Activated naive CD4-positive, alpha-beta T cell treated with anti-CD3 and anti-CD28 coated beads, Interleukin-2, amount 50 U/mL, for 16 hours (primary cell): Measurements from ENCODE around the gene CD4.

Experiments used
- DNase-seq: peaks from one replicate; pipeline ENCODE4 v3.0.0-alpha.2; 2020

Gene CD4

DNA sequence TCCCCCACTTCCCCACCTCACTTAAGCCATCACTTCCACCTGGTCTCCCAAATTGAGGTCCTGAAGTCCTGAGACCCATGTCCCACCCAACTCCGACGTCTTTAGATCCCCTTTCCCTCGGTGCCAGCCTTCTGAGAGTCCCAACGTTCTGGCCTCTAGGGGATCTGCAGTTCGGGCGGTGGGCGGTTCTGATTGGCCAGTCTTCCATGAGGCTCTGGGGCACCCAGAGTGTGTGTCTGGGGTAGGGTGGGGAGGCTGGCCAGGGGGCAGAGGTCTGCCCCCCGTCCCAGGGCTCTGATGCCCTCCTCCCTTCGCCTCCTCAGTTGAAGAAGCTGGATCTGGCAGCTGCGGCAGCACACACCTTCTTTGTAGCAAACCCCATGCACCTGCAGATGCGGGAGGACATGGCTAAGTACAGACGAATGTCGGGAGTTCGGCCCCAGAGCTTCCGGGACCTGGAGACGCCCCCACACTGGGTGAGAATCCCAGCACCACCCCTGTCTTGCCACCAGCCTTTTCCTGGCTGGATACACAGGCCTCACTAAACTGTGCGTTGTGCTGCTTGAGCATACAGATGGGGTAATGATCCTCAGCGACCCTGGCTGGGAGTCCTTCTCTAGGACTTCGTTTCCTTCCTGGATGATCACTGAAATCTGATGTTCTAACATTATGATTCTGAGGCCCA lies 40.4 kb downstream of the CD4 start:
- DNase-seq, result no peak

DNA sequence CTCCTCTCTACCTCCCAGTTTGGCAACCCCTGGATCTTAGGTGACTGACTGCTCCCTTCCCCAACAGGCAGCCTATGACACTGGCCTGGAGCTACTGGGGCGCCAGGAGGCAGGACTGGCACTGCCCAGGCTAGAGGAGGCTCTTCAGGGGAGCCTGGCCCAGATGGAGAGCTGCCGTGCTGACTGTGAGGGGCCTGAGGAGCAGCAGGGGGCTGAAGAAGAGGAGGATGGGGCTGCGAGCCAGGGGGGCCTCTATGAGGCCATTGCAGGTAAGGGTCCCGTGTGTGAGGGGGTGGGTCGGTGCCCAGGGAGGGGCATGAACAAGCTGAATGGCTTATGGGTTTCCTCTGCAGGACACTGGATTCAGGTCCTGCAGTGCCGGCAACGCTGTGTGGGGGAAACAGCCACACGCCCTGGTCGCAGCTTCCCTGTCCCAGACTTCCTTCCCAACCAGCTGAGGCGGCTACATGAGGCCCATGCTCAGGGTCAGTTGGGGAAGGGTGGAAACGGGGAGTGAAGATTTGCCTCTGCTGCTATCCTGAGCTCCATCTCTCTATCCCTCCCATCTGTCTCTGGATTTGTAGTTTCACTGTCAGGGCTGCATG lies 41.1 kb downstream of the CD4 start:
- DNase-seq, result no peak

DNA sequence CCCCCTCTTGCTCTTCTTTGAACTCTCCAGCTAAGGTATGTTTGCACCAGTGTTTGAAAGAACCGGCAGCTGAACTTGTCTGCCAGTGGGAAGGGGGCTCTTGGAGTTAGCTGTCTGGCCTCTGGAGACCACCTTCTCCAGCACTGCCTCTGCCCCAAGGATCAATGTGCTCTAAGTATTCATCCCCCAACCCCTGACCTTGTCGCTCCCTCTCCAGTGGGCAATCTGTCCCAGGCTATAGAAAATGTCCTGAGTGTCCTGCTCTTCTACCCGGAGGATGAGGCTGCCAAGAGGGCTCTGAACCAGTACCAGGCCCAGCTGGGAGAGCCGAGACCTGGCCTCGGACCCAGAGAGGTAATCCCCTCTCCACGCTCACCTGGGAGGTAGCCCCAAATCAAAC lies 41.7 kb downstream of the CD4 start:
- no peak for DNase-seq

DNA sequence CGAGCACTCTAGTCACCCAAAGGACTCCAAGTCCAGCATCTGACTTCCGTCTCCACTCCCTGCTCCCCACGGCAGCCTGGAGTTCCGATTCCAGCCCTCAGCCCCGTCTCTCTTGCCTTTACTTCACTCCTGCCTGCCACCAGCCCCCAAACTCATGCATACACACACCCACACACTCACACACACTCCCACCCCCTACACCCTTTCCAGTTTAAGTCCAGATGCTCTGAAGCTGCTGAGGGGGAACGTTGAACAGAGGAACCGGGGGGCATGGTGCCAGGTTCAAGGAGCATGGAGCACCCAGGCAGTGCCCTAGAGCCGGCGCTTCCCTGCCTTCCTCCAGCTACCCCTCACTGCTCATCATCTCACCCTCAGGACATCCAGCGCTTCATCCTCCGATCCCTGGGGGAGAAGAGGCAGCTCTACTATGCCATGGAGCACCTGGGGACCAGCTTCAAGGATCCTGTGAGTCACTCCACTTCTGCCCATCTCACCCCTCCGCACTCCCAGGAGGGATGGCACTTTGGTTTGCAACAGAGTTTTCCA lies 42.2 kb downstream of the CD4 start:
- DNase-seq, result no peak

DNA sequence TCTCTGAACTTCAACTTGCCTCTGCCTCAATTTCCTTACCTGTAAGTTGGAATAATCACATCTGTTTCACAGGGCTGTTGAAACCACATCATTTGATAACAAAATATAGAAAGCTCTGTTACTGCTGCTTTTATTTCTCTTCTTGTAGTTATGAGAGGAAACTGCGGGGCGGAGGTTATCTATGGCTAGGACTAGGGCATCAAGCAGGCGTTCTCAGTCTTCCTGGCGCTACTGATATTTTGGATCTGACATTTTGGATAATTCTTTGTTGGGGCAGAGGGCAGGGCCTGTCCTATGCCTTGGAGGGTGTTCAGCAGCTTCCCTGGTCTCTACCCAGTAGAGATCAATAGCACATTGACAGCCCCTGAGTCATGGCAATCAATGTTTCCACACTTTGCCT lies 42.8 kb downstream of the CD4 start:
- no peak for DNase-seq

DNA sequence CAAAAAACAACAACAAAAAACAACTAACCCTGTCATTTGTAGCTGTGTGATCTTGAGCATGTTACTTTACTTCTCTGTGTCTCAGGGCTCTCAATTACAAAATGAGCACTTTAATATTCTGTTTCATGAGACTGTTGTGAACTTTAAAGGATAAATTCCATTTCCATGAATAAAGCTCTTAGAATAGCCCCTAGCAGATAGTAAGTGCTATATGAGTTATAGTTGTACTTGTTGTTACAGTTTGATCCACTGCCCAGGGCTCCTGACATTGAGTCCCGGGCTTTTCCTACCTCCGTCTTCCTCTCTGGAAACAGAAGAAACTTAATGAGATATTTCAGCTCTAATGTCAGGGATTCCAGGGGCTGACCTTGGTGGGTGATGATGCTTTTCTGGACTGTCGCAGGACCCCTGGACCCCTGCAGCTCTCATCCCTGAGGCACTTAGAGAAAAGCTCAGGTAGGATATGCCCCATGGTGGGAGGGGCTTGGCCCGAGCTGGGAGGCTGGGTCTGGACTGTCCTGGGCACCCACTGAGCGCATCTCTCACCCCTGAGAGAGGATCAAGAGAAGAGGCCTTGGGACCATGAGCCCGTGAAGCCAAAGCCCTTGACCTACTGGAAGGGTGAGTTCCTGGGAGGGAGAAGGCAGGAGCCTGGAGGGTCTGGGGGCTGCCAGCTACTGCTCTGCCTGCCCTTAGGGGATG lies 44.0 kb downstream of the CD4 start:
- DNase-seq, result no peak

DNA sequence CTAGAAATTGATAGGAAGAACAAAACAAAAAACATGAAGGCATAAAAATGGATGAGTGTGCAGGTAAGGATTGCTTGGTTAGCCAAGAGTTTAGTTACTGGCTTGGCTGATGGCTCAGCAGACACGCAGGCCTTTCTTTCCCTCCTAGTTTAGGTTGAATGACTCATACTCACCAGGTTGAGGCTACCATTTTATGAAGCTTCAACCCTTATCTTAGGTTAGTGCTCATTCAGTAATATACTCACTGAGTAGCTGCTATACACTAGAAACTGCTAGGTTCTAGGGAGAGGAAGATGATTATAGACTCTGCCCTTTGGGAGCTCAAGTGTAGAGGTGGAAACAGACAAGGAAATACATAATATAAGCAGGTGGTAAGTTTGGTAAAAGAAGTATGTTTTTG lies 44.9 kb downstream of the CD4 start:
- no peak for DNase-seq

DNA sequence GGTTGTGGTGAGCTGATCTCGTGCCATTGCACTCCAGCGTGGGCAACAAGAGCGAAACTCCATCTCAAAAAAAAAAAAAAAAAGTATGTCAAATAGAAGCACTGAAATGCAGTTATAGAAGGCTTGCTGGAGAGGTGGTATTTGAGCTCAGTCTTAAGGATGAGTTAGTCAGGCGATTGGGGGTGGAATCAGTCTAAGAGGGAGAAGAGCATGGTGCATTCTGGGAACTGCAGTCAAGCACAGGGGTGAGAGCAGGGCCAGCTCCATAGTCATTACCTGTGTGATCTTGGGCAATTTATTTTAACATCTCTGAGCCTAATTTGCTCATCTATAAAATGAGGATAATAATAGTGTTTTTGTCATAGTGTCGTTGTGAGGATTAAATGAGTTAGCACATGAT lies 45.5 kb downstream of the CD4 start:
- no peak for DNase-seq

DNA sequence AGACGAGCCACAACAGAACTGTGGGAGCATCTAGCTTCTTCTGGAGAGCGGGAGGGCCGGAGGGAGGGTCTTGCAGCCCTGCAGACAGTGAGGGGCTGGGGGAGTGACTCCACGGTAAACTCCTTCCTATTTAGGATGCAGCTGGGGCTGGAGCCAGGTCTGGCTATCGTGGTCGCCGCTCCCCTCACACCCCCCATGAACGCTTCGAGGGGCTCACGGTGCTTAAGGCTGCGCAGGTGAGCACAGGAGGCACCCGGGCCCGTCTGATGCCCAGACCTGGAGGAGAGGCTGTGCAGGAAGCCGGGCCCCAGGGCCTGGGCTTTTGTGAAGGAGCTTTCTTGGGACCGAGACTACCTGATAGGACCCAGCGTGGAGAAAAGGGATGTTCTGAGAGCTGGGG lies 47.5 kb downstream of the CD4 start:
- DNase-seq, result no peak

DNA sequence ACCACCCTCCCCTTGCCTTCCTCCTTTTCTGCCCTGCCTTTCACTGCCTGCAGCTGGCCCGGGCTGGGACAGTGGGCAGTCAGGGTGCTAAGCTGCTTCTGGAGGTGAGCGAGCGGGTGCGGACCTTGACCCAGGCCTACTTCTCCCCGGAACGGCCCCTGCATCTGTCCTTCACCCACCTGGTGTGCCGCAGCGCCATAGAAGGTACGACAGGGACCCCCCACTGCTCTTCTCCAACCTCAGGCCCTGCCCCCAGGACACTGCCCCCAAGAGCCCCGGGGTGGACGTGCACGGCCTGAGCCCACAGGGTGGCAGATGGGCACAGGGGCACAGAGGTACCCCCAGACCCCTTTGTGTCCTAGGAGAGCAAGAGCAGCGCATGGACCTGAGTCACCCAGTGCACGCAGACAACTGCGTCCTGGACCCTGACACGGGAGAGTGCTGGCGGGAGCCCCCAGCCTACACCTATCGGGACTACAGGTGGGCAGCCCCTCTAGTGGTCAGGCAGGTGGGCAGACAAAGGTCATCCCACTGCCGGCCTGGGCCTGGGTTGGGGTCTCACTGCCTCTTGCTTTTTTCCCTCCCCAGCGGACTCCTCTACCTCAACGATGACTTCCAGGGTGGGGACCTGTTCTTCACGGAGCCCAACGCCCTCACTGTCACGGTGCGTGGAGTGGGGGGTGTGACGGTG lies 48.2 kb downstream of the CD4 start:
- DNase-seq, result no peak

DNA sequence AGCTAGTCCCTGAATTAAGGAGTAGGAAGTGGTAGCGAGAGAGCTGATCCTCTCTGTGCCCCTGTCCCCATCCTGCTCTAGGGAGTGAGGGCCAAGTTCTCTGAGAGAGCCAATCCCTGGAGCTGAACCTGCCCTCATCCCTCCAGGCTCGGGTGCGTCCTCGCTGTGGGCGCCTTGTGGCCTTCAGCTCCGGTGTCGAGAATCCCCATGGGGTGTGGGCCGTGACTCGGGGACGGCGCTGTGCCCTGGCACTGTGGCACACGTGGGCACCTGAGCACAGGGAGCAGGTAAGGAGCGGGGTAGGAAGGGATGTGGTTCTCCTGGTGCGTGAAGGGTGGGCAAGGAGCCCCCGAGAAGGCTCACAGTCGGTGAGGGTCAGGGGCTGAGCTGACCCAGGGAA lies 49.5 kb downstream of the CD4 start:
- no peak for DNase-seq

DNA sequence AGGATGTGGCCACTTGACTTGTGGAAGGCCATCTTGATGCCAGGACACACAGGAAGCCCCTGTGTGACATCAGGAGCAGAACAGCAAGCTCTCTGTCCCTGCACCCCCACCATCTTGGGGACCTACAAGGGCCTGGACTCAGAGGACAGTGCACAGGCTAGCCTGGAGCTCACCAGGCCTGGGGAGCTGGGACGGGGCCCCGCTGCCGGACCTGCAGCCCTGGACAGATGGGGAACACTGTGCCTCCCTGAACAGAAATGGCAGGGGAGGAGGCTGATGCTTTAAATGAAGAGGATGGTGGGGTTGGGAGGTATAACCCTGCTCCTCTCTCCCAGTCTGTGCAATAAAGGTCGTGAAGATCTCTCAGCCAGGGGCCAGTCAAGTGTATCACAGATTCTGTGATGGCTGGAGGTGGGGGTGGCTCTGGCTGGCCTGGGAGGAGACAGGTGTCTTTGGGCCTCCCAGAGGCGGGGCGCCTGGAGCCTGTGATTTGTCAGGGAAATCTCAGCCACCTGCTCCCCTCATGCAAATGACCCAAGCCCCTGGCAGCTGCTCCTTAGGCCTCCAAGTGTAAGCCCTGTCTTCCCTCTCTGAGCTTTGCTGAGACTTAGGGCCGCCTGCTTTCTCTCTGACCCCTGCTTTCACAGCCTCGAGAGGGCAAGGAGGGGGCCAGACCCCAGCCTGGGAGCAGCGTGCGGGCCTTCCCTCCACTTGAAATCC lies 50.3 kb downstream of the CD4 start:
- DNase-seq, result no peak

DNA sequence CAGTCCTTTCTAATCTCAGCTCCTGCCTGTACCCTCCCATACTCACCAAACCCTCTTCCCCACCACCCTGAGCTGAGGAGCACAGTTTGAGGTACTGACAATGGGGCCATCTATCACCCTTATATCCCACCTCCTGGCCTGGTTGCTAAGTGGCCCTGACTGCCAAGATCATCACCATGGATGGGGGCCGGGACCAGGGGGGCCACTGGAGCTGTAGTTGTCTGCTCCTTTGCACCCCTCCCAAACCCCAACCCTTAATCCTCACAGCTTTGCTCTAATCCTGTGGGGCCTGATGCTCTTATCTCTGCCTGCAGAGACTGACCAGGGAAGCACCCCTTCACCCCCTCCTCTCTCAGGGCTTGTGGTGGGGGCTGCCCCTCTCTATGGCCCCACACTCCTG lies 51.0 kb downstream of the CD4 start:
- DNase-seq, result no peak

DNA sequence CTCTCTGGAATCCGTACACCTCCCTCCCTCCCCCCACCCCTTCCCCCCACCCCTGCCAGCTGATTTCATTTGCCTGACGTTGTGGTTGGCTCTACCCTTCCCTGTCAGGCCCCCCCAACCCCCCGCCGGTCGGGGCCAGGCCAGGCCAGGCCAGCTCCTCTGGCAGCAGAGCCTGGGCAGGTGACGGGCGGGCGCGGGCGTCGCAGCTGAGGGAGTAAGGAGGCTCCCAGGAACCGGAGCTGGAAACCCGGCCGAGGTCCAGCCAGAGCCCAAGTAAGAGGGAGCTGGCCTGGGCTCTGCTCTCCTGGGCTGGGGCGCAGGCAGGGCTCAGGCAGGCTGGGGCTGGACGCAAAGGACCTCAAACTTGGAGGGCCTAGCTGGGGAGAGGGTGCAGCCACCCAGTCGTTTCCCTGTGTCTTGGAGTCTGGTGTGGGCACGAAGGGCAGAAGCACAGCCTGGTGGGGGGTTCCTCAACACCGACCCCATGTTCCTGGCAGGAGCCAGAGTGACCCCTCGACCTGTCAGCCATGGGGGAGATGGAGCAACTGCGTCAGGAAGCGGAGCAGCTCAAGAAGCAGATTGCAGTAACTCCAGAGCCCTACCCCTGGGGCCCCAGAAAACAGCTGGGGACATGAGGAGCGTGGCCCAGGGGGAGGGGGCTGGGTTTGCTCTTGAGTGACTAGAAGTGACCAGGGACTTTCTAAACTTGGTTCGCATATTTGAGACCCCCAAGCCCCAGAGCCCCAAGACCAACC lies 51.6 kb downstream of the CD4 start, which contains the start of gene GNB3:
TSS of gene GNB3 (plus strand) at position 165 of the 755 bp plus-strand sequence. CDS start at position 528, 363 bp downstream.
- DNase-seq, result no peak

DNA sequence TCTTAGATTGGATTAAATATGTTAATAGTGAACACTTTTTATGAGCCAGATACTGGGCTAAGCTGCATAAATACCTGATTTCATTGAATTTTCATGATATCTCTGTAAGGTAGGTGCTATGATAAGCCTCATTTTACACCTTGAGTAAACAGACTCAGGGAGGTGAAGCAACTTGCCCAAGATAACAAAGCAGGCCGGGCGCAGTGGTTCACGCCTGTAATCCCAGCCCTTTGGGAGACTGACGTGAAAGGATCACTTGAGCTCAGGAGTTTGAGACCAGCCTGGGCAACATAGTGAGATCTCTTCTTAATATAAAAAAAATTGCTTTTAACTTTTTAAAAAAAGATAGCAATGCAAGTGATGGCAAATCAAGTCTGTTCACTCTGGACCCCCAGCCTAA lies 52.7 kb downstream of the CD4 start:
- DNase-seq, result no peak

DNA sequence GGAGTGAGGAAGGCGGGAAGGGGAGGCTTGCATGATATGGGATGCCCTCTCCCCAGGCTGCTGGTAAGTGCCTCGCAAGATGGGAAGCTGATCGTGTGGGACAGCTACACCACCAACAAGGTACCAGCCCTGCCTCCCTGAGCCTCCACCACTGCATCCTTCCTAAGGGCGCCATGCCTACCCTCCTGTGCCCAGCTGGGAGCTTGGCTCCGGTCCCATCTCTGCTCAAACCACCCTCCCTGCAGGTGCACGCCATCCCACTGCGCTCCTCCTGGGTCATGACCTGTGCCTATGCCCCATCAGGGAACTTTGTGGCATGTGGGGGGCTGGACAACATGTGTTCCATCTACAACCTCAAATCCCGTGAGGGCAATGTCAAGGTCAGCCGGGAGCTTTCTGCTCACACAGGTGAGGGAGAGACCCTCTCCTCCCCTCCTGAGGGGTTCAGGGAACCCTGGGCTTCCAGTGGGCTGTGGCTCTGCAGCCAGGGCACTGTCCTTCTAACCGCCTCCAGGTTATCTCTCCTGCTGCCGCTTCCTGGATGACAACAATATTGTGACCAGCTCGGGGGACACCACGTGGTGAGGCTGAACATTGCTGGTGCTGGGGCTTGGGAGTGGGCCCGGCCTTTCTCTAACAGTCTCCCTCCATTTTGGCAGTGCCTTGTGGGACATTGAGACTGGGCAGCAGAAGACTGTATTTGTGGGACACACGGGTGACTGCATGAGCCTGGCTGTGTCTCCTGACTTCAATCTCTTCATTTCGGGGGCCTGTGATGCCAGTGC lies 54.0 kb downstream of the CD4 start:
- no peak for DNase-seq

DNA sequence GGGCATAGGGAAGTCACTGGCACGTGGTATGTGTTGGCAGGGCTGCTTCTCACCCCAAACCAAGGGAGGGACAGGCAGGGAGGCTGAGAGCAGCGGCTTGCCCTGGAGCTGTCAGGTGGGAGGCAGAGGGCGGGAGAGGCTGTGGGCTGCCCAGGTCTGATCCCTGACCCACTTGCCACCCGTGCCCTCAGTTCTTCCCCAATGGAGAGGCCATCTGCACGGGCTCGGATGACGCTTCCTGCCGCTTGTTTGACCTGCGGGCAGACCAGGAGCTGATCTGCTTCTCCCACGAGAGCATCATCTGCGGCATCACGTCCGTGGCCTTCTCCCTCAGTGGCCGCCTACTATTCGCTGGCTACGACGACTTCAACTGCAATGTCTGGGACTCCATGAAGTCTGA lies 56.1 kb downstream of the CD4 start:
- DNase-seq, result no peak

DNA sequence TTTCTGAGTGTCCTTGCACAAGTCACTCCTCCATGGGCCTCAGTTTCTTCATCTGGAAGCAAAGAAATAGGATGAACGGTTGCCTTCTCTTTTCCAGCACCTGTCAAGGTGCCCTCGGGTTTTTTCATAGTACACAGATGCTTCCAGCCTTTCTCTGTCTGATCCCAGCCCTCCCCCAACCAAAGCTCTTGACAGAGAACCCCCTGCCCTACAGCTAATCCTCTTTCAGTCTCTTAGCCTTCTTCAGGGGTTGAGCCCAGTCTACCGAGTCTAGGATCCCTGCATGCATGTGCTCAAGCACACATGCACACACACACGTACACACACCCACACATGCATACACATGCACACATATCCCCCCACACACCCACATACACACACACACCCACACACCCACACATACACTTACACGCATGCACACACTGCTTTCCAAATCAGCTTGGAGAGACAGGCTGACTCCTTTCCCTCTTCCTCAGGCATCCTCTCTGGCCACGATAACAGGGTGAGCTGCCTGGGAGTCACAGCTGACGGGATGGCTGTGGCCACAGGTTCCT lies 57.1 kb downstream of the CD4 start:
- DNase-seq, result no peak

DNA sequence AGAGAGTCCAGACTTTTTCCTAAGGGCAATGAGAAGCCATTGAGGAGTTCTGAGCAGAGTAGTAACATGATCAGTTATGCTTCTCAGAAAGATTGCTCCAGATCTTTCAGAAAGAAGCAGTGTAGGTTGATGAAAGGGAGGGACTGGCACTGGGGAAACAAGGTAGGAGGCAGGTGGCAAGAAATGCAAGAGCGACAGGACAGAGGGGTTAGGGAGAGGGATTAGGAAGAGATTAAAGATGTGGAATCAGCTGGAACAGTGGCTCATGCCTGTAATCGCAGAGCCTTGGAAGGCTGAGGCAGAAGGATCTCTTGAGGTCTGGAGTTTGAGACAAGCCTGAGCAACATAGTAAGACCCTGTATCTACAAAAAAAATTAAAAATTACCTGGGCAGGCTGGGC lies 58.3 kb downstream of the CD4 start:
- DNase-seq, result no peak

DNA sequence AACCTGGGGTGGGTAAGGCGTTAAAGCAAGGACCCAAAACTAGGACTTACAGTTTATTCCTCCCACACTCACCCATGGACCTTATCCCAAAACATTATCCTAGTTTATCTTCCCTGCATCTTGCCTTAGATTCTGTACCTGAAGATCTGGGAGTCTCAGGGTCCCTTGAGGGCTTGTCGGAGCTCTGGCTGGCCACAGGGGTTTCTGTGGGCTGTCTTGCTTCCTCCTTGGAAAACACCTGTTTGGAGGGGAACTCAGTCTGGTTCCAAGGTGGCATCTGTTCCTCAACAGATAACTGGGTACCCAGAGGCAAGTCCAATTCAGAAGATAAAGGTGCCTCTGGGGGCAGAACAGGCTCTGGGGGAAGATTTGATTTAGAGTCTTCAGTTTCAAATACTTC lies 60.1 kb downstream of the CD4 start:
- no peak for DNase-seq
